DOHH2 (cell line): ENCODE measurements around the gene ALG12.

ENCODE experiments used
- H3F3A ChIP-seq: fragments of 200-600 bp; sonication (generic), shearing (Covaris generic); 2 replicates; pipeline ENCODE4 v1.6.0; 2016; ENCODE audit warnings: antibody characterized with exemption, mild to moderate bottlenecking; ENCODE audit not compliant: control insufficient read depth, insufficient read depth
- H3K27ac ChIP-seq: fragments of 200-600 bp; sonication (generic); 2 replicates; pipeline ENCODE4 v1.5.1; 2014; ENCODE audit warnings: low read depth, mild to moderate bottlenecking, low read length, moderate library complexity
- H3K27me3 ChIP-seq: fragments of 200-600 bp; sonication (generic); 2 replicates; pipeline ENCODE4 v1.6.1; 2014; ENCODE audit warnings: mild to moderate bottlenecking, low read length, mixed read lengths; ENCODE audit not compliant: control insufficient read depth
- H3K36me3 ChIP-seq: fragments of 200-600 bp; sonication (generic); 2 replicates; pipeline ENCODE4 v1.6.1; 2014; ENCODE audit warnings: mild to moderate bottlenecking, low read length, moderate library complexity, mixed read lengths; ENCODE audit not compliant: control insufficient read depth
- H3K4me1 ChIP-seq: fragments of 200-600 bp; sonication (generic); 2 replicates; pipeline ENCODE4 v1.6.1; 2014; ENCODE audit warnings: mild to moderate bottlenecking, low read length, mixed read lengths; ENCODE audit not compliant: control insufficient read depth
- H3K4me2 ChIP-seq: fragments of 200-600 bp; sonication (generic); 2 replicates; pipeline ENCODE4 v1.6.0; 2014; ENCODE audit warnings: mild to moderate bottlenecking, low read length, moderate library complexity
- H3K4me3 ChIP-seq: fragments of 200-600 bp; sonication (generic); 2 replicates; pipeline ENCODE4 v1.5.1; 2014; ENCODE audit warnings: mild to moderate bottlenecking, low read length, mixed read lengths
- H3K79me2 ChIP-seq: fragments of 200-600 bp; sonication (generic); 2 replicates; pipeline ENCODE4 v1.6.1; 2014; ENCODE audit warnings: mild to moderate bottlenecking, low read length, mixed read lengths; ENCODE audit not compliant: control insufficient read depth
- H3K9me2 ChIP-seq: fragments of 200-600 bp; sonication (generic); replicated peaks from 2 replicates; pipeline ENCODE4 v1.6.1; 2014; ENCODE audit warnings: mild to moderate bottlenecking, low read length, mixed read lengths; ENCODE audit not compliant: control insufficient read depth
- H3K9me3 ChIP-seq: fragments of 200-600 bp; sonication (generic); 2 replicates; pipeline ENCODE4 v1.6.1; 2014; ENCODE audit warnings: antibody characterized with exemption, low read length, mixed read lengths; ENCODE audit not compliant: control insufficient read depth, insufficient read depth
- H4K20me1 ChIP-seq: fragments of 200-600 bp; sonication (generic); 2 replicates; pipeline ENCODE4 v1.6.0; 2014; ENCODE audit warnings: low read depth, mild to moderate bottlenecking, antibody characterized with exemption, low read length, moderate library complexity; ENCODE audit not compliant: control insufficient read depth, insufficient read depth
- EZH2phosphoT487 ChIP-seq: fragments of 200-600 bp; sonication (generic); IDR thresholded peaks from 2 replicates; pipeline ENCODE4 v1.6.1; 2017; ENCODE audit warnings: borderline replicate concordance, mild to moderate bottlenecking, antibody characterized with exemption, low read length, moderate library complexity, mixed read lengths
- TF ChIP-seq, protein P1 (sequence below): fragments of 200-600 bp; sonication (generic); IDR thresholded peaks from one replicate; pipeline ENCODE4 v1.5.1; 2014; ENCODE audit warnings: antibody characterized with exemption, mild to moderate bottlenecking, low read depth, low read length; ENCODE audit not compliant: poor library complexity, severe bottlenecking

Gene ALG12

DNA sequence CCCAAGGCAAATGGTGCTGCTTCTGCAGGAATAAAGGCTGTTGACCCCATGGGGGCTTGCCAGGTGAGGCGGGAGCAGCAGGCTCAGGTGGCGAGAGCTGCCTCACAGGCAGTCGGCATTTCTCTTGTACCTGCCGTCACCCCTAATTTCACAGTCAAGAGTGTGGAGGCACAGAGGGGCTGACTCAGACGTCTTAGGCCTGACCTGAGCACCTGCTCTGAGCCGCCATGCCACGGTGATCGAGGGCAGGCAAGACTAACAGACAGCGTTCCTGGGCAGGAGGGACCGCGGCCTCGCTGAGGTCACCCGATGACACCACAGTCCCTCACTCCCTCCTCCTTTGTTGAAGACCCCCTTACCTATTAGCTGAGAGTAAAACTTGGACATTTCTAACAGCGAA, 5.2 kb downstream of the ALG12 start:
- Histone ChIP-seq H3K9me2 (no peaks in the 10 kb centered on the region), H3K4me1 (peaks cover 10% of the 10 kb centered on the region), H3K36me3 (peaks cover 36% of the 10 kb centered on the region), H4K20me1 (no peaks in the 10 kb centered on the region), H3F3A (no peaks in the 10 kb centered on the region; the same call in 1 of the 2 replicates), H3K79me2 (peaks cover 36% of the 10 kb centered on the region), H3K4me2 (no peak overlapping the region), H3K4me3 (no peak overlapping the region), H3K27ac (no peak overlapping the region), H3K9me3 (no peaks in the 10 kb centered on the region), H3K27me3 (no peaks in the 10 kb centered on the region)
- no peak for TF ChIP-seq EZH2phosphoT487
- TF ChIP-seq, protein P1, sequence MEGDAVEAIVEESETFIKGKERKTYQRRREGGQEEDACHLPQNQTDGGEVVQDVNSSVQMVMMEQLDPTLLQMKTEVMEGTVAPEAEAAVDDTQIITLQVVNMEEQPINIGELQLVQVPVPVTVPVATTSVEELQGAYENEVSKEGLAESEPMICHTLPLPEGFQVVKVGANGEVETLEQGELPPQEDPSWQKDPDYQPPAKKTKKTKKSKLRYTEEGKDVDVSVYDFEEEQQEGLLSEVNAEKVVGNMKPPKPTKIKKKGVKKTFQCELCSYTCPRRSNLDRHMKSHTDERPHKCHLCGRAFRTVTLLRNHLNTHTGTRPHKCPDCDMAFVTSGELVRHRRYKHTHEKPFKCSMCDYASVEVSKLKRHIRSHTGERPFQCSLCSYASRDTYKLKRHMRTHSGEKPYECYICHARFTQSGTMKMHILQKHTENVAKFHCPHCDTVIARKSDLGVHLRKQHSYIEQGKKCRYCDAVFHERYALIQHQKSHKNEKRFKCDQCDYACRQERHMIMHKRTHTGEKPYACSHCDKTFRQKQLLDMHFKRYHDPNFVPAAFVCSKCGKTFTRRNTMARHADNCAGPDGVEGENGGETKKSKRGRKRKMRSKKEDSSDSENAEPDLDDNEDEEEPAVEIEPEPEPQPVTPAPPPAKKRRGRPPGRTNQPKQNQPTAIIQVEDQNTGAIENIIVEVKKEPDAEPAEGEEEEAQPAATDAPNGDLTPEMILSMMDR = no peak

DNA sequence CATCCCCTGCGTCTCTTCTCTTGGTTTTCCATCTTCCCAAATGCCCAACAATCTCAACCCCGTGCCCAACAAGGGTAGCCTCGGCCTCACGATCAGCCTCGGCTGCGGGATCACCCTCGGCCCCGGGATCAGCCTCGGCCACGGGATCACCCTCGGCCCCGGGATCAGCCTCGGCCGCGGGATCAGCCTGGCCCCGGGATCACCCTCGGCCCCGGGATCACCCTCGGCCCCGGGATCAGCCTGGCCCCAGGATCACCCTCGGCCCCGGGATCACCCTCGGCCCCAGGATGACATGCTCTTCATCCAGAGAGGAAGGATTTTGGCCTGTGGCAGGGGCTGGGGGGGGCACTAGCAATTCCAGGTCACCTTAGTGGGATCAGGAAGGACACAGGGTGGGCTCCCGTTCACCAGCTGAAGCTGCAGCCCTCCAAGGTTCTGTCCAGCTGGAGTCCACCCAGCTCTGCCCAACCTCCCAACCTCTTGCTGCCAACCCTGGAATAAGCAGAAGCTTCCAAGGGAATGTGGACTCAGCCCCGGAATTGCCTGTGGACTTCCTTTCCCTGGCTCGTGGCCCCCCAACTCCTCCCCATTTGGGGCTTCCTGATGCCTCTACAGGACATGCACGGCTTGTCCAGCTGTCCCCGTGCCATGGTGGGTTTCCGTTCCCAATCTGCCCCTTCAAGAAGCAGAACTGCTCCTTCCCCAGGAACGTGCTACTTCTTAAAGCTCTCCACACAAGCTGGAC, 6.2 kb downstream of the ALG12 start:
- no peak overlapping the region for H3K27ac ChIP-seq

DNA sequence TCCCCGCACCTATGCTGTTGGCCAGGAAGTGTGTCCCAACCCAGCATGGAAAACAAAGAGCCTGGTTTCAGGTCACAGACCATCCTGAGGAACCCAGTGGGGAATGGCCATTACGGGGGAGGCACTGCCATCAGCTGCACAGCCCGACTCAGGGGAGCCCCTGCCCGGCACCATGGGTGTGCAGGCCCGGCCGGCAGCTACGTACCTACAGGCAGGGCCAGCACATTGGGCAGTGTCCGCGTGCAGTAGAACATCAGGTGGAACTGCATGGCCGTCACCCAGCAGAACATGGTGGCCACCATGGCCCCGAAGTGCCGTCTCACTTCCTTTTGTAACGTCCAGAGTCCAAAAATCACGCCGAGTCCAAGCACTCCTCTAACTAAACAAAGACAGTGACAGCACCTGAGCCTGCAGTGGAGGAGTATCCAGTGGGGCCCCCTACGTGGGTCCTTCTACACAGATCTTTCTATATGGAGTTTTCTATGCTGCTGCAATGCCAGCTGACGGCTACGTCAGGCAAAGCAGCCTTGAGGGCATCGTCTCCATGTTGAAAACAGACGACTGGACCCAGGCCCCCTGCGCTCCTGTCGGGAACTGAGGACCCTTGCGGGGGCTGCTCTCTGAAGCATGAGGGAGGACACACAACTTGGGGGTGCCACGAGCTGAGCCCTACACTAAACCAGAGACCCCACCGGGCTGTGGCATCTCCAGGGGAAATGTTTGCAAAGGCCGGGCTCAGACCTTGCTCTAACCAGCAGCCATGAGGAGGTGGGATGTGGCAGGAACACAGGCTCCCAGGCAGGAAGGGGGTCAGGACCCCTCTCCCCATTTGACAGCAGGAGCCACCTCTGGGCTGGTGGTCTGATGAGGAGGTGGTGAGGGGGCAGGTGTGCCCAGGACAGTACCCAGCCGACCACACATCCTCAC, 7.7 kb downstream of the ALG12 start:
- no peak overlapping the region for H3K27ac ChIP-seq
- no peaks in the 10 kb centered on the region for H3F3A ChIP-seq
- peaks cover 17% of the 10 kb centered on the region for H3K79me2 ChIP-seq
- no peaks in the 10 kb centered on the region for H3K9me2 ChIP-seq
- H3K36me3 ChIP-seq = peaks cover 41% of the 10 kb centered on the region
- H3K4me2 ChIP-seq = no peak overlapping the region
- H3K27me3 ChIP-seq = no peaks in the 10 kb centered on the region
- TF ChIP-seq EZH2phosphoT487 = no peak
- TF ChIP-seq, protein P1 = no peak
- H3K4me1 ChIP-seq = no peaks in the 10 kb centered on the region
- no peaks in the 10 kb centered on the region for H4K20me1 ChIP-seq
- no peak overlapping the region for H3K4me3 ChIP-seq
- H3K9me3 ChIP-seq = no peaks in the 10 kb centered on the region

More for the DNA sequence above, 6.2 kb downstream of the ALG12 start:
- Histone ChIP-seq H3K9me2 (no peaks in the 10 kb centered on the region), H4K20me1 (no peaks in the 10 kb centered on the region), H3K4me2 (no peak overlapping the region), H3K4me3 (no peak overlapping the region), H3K9me3 (no peaks in the 10 kb centered on the region), H3K36me3 (peaks cover 38% of the 10 kb centered on the region), H3K79me2 (peaks cover 30% of the 10 kb centered on the region), H3K27me3 (no peaks in the 10 kb centered on the region), H3K4me1 (peaks cover 6% of the 10 kb centered on the region), H3F3A (no peaks in the 10 kb centered on the region)
- TF ChIP-seq, protein P1 = no peak
- TF ChIP-seq EZH2phosphoT487 = no peak
